Upper lobe of left lung (tissue), 6 donors: ENCODE measurements around the gene SLC6A19. TPM values are rescaled to one million over a fixed set of nuclear protein-coding genes. Genes with fewer than 3 reads are reported as not detected.

ENCODE experiments used
- ATAC-seq, 2 donors: fragments of 200-7000 bp; cut with Tn5 transposase; one replicate each; pipeline ENCODE4 v1.9.1; 2022; ENCODE audit warnings: mild to moderate bottlenecking in 2 of 2, moderate library complexity in 2 of 2; ENCODE audit not compliant: low FRiP score in 2 of 2
- DNase-seq, 2 donors: peaks; one replicate each; pipeline ENCODE4 v3.0.0-alpha.2; 2019 to 2020
- H3K27ac ChIP-seq, 4 donors: fragments of 200-600 bp; sonication (generic); one replicate each; pipeline ENCODE4 v1.5.1; 2016 to 2019
- H3K27me3 ChIP-seq, 4 donors: fragments of 200-600 bp; sonication (generic); one replicate each; pipeline ENCODE4 v1.5.1; 2017 to 2019
- H3K36me3 ChIP-seq, 4 donors: fragments of 200-600 bp; sonication (generic); one replicate each; pipeline ENCODE4 v1.5.1; 2016 to 2019
- H3K4me1 ChIP-seq, 4 donors: fragments of 200-600 bp; sonication (generic); one replicate each; pipeline ENCODE4 v1.5.1; 2018 to 2019
- H3K4me3 ChIP-seq, 4 donors: fragments of 200-600 bp; sonication (generic); one replicate each; pipeline ENCODE4 v1.5.1; 2017 to 2019; ENCODE audit warnings: mild to moderate bottlenecking in 2 of 4, moderate library complexity in 1 of 4
- H3K9me3 ChIP-seq, 4 donors: fragments of 200-600 bp; sonication (generic); one replicate each; pipeline ENCODE4 v1.5.1; 2018 to 2019
- CTCF ChIP-seq, 6 experiments: fragments of 450-650 bp in 4 of 6; fragments of 200-600 bp in 2 of 6; sonication (generic) in 2 of 6; IDR thresholded peaks; one replicate each; pipeline ENCODE4 v1.5.1; 2016 to 2019; ENCODE audit warnings: antibody characterized with exemption in 6 of 6
- EP300 ChIP-seq, 4 donors: sonication (generic); formaldehyde crosslinking; IDR thresholded peaks; one replicate each; pipeline ENCODE4 v1.5.1; 2017; ENCODE audit warnings: antibody characterized with exemption in 4 of 4, control low read depth in 2 of 4
- POLR2A ChIP-seq, 4 donors: fragments of 450-650 bp; IDR thresholded peaks; one replicate each; pipeline ENCODE4 v1.5.1; 2016 to 2017; ENCODE audit warnings: antibody characterized with exemption in 4 of 4, mild to moderate bottlenecking in 2 of 4
- POLR2AphosphoS5 ChIP-seq, 2 donors: sonication (generic); formaldehyde crosslinking; IDR thresholded peaks; one replicate each; pipeline ENCODE4 v1.5.1; 2017; ENCODE audit warnings: antibody characterized with exemption in 2 of 2
- WGBS, 2 donors: methylation state at CpG; one replicate each; pipeline ENCODE4 v1.1.5; 2017 to 2018; 5-methylcytosine and 5-hydroxymethylcytosine counted together
- total RNA-seq, 6 donors: library from RNA; depleted of rRNA in 4 of 6; stranded (reverse); fragments of >200 nt in 4 of 6; gene quantifications; one replicate each; pipeline versions ENCODE4 v1.1.0 to v1.2.1, GENCODE V29; 2016 to 2021
- donor health status: DM: no; HTN: no; CAD: no; lungs with moderate emphysema.
- donor health status: DM: no; HTN: yes; CAD: no; lungs with severe emphysema.

The SLC6A19 gene
- total RNA-seq, 6 donors from 2014 or later: 0.03 to 0.06 TPM; not detected in 4

GRCh38 chr5:1158647-1159340 is 42.6 kb upstream of the SLC6A19 start:
- DNase-seq: no peak
- Histone ChIP-seq H3K36me3 (no peaks in the 10 kb centered on the region), H3K4me3 (no peak overlapping the region), H3K9me3 (peaks cover 0 to 4% (median 0%) of the 10 kb centered on the region in 4 donors), H3K27ac (no peak overlapping the region), H3K4me1 (peaks cover 14 to 31% (median 20%) of the 10 kb centered on the region in 4 donors), H3K27me3 (peaks cover 0 to 18% (median 10%) of the 10 kb centered on the region in 4 donors)
- ATAC-seq: no peak
- TF ChIP-seq CTCF (IDR thresholded peaks at IDR 0.05) (no peak), POLR2A (IDR thresholded peaks at IDR 0.05) (no peak)
- WGBS, 2 donors: 82 to 85% methylated on average over 18 to 20 of the region's 20 CpGs

- 82 to 91% methylated on average over 11 of the region's 11 CpGs for WGBS, 2 donors
- peaks cover 14 to 31% (median 20%) of the 10 kb centered on the region in 4 donors for H3K4me1 ChIP-seq
- no peak for ATAC-seq
- no peak for DNase-seq
- H3K9me3 ChIP-seq: peaks cover 0 to 4% (median 0%) of the 10 kb centered on the region in 4 donors
- no peak overlapping the region for H3K4me3 ChIP-seq
- TF ChIP-seq POLR2A (IDR thresholded peaks at IDR 0.05): no peak
- TF ChIP-seq EP300 (IDR thresholded peaks at IDR 0.05): no peak
- TF ChIP-seq CTCF (IDR thresholded peaks at IDR 0.05): no peak
- TF ChIP-seq POLR2AphosphoS5 (IDR thresholded peaks at IDR 0.05): no peak
- H3K36me3 ChIP-seq: no peaks in the 10 kb centered on the region
- H3K27me3 ChIP-seq: peaks cover 0 to 18% (median 10%) of the 10 kb centered on the region in 4 donors
- H3K27ac ChIP-seq: no peak overlapping the region
Observed at GRCh38 chr5:1159341-1159675, 42.1 kb upstream of the SLC6A19 start.

DNA sequence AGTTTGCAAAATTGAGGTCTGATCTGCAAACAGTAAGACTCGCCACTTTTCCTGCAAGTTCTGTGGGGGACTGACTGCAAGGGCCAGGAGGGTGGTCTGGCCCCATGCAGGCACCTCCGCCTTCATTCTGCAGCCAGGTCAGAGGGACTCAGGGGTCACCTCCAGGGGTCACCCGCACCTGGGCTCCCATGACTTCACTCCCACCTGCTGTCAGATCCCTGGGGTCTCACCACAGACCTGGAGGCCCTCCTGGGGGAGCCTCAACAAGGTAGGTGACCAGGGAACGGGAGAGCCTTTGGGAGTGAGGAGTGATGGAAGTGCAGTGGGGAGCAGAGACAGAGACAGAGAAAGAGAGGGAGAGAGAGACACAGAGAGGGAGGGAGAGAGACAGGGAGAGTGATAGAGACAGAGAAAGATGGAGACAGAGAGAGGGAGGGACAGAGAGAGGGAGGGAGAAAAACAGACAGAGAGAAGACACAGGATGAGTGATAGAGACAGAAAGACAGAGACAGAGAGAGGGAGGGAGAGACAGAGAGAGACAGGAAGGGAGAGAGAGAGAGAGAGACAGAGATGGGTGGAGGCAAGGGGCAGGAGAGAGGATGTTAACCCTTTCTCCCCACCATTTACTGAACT is 41.5 kb upstream of the SLC6A19 start:
- H3K4me3 ChIP-seq: no peak overlapping the region
- H3K27ac ChIP-seq: no peak overlapping the region
- DNase-seq (no peak), ATAC-seq (no peak)
- H3K36me3 ChIP-seq: no peaks in the 10 kb centered on the region
- H3K9me3 ChIP-seq: peaks cover 0 to 4% (median 0%) of the 10 kb centered on the region in 4 donors
- TF ChIP-seq CTCF (IDR thresholded peaks at IDR 0.05) (no peak), EP300 (IDR thresholded peaks at IDR 0.05) (no peak), POLR2AphosphoS5 (IDR thresholded peaks at IDR 0.05) (no peak), POLR2A (IDR thresholded peaks at IDR 0.05) (no peak)
- WGBS, 2 donors: 74 to 81% methylated on average over 4 of the region's 4 CpGs
- peaks cover 13 to 31% (median 20%) of the 10 kb centered on the region in 4 donors for H3K4me1 ChIP-seq
- peaks cover 0 to 16% (median 8%) of the 10 kb centered on the region in 4 donors for H3K27me3 ChIP-seq

DNA sequence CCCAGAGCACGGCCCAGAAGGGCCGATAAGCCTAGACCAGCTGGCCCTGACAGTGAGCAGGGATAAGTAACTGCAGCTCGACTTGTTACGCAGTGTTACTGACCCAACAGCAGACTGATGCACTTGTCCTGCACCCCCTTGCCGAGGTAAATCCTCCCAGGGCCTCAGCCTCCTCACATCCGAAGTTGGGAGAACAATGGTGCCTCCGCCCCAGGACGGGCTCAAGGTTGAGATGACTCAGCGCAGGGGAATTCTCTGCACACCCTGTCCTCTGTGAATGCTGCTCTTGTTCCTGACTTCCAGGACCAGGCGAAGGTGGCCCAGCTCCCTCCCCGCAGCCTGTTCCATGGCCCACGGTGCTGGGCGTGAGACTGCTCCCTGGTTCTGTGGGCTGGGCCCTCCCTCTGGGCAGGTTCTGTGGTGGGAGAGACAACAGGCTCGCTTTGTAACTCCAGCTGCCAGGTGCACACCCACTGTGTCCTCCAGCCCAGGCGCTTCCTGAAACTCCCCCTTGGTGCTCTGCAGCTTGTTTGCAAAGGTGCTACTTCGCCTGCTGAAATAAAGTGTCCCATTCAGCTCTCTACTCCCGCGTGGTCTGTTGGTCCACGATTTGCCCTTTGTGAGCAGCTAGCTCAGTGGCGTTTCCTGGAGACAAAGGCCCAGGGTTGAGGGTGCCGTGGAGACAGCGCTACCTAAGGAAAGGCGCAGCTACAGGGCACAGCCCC is 40.1 kb upstream of the SLC6A19 start:
- H3K9me3 ChIP-seq: peaks cover 0 to 4% (median 0%) of the 10 kb centered on the region in 4 donors
- H3K4me1 ChIP-seq: peaks cover 3 to 24% (median 12%) of the 10 kb centered on the region in 4 donors
- WGBS, 2 donors: 74 to 87% methylated on average over 6 to 23 of the region's 23 CpGs
- H3K27ac ChIP-seq: no peak overlapping the region
- peaks cover 0 to 2% (median 0%) of the 10 kb centered on the region in 4 donors for H3K27me3 ChIP-seq
- TF ChIP-seq EP300 (IDR thresholded peaks at IDR 0.05): no peak
- TF ChIP-seq POLR2AphosphoS5 (IDR thresholded peaks at IDR 0.05): no peak
- TF ChIP-seq POLR2A (IDR thresholded peaks at IDR 0.05): no peak
- no peak for TF ChIP-seq CTCF (IDR thresholded peaks at IDR 0.05)
- no peaks in the 10 kb centered on the region for H3K36me3 ChIP-seq
- no peak for DNase-seq
- H3K4me3 ChIP-seq: no peak overlapping the region
- ATAC-seq: peak; percentile 2 to 4
